Stimulated activated CD4-positive, alpha-beta T cell treated with anti-CD3 and anti-CD28 coated beads, Interleukin-2, amount 100 ng/mL, for 48 hours (primary cell): Measurements from ENCODE around the gene ARHGAP11B.
"Not testable (repeated sequence)": the region's sequence is repeated elsewhere in the genome, so short reads cannot be mapped to it uniquely, and the experiment has no call there.

Experiments used
- DNase-seq, 2 donors: peaks; one replicate each; pipeline ENCODE4 v3.0.0-alpha.2; 2020

The ARHGAP11B gene

GRCh38 chr15:30625436-30626193, at the start of gene ARHGAP11B:
ARHGAP11B (plus strand) TSS chr15:30626128.
- peak; percentile 86 to 89 for DNase-seq

GRCh38 chr15:30579394-30579970, 46.4 kb upstream of the ARHGAP11B start:
- not testable (repeated sequence) for DNase-seq

GRCh38 chr15:30580716-30581115, 45.2 kb upstream of the ARHGAP11B start:
- not testable (repeated sequence) for DNase-seq

- DNase-seq = not testable (repeated sequence)
Measured at GRCh38 chr15:30598953-30599352, 27.0 kb upstream of the ARHGAP11B start.

- not testable (repeated sequence) for DNase-seq
Measured at GRCh38 chr15:30603796-30604195, 22.1 kb upstream of the ARHGAP11B start, which contains the start of gene GOLGA8H. GOLGA8H (plus strand) TSS chr15:30604028; CDS start chr15:30604126, 98 bp downstream.

- DNase-seq = not testable (repeated sequence)
Measured at GRCh38 chr15:30612271-30612670, 13.7 kb upstream of the ARHGAP11B start.

GRCh38 chr15:30621342-30621741, 4.6 kb upstream of the ARHGAP11B start:
- not testable (repeated sequence) for DNase-seq

- DNase-seq = peak in 1 of 2 donors; percentile 5
Measured at GRCh38 chr15:30626194-30626565, 252 bp downstream of the ARHGAP11B start.

- not testable (repeated sequence) for DNase-seq
Measured at GRCh38 chr15:30626632-30627031, 704 bp downstream of the ARHGAP11B start.

- no peak for DNase-seq
Measured at GRCh38 chr15:30650012-30650929, 24.3 kb downstream of the ARHGAP11B start.

GRCh38 chr15:30661154-30661553, 35.2 kb downstream of the ARHGAP11B start:
- DNase-seq = not testable (repeated sequence)

GRCh38 chr15:30669621-30670020, 43.7 kb downstream of the ARHGAP11B start:
- DNase-seq = not testable (repeated sequence)

GRCh38 chr15:30670056-30670455, 44.1 kb downstream of the ARHGAP11B start:
- DNase-seq = no peak

- DNase-seq = no peak
Measured at GRCh38 chr15:30671309-30671708, 45.4 kb downstream of the ARHGAP11B start.

GRCh38 chr15:30675126-30675525, 49.2 kb downstream of the ARHGAP11B start:
- no peak for DNase-seq

GRCh38 chr15:30675891-30676290, 50.0 kb downstream of the ARHGAP11B start:
- not testable (repeated sequence) for DNase-seq

GRCh38 chr15:30680997-30681396, 55.1 kb downstream of the ARHGAP11B start:
- not testable (repeated sequence) for DNase-seq

- DNase-seq = not testable (repeated sequence)
Measured at GRCh38 chr15:30685709-30686285, 59.9 kb downstream of the ARHGAP11B start.

GRCh38 chr15:30686651-30687050, 60.7 kb downstream of the ARHGAP11B start:
- DNase-seq = not testable (repeated sequence)
